ENCODE measurements around the gene LRP1.

Gene LRP1

GRCh38 chr12:57198329-57198728 is 70.0 kb downstream of the LRP1 start:
- H3K4me3 ChIP-seq (ENCODE audit: low read depth, low read length) = no peak overlapping the region
- no peak for TF ChIP-seq CTCF (IDR thresholded peaks at IDR 0.05; ENCODE audit: low read depth, low read length)

GRCh38 chr12:57199191-57199590 is 70.9 kb downstream of the LRP1 start:
- no peak for TF ChIP-seq CTCF (IDR thresholded peaks at IDR 0.05; ENCODE audit: low read depth, low read length)
- no peak overlapping the region for H3K4me3 ChIP-seq (ENCODE audit: low read depth, low read length)

- TF ChIP-seq CTCF (IDR thresholded peaks at IDR 0.05; ENCODE audit: low read depth, low read length) = no peak
- no peak overlapping the region for H3K4me3 ChIP-seq (ENCODE audit: low read depth, low read length)
These were observed 72.2 kb downstream of the LRP1 start for GRCh38 chr12:57200497-57200896.

- H3K4me3 ChIP-seq (ENCODE audit: low read depth, low read length) = no peak overlapping the region
- no peak for TF ChIP-seq CTCF (IDR thresholded peaks at IDR 0.05; ENCODE audit: low read depth, low read length)
These were observed 72.9 kb downstream of the LRP1 start for GRCh38 chr12:57201219-57201618.

GRCh38 chr12:57201631-57202030 is 73.3 kb downstream of the LRP1 start:
- TF ChIP-seq CTCF (IDR thresholded peaks at IDR 0.05; ENCODE audit: low read depth, low read length) = no peak
- no peak overlapping the region for H3K4me3 ChIP-seq (ENCODE audit: low read depth, low read length)

- H3K4me3 ChIP-seq (ENCODE audit: low read depth, low read length) = no peak overlapping the region
- TF ChIP-seq CTCF (IDR thresholded peaks at IDR 0.05; ENCODE audit: low read depth, low read length) = no peak
These were observed 74.0 kb downstream of the LRP1 start for GRCh38 chr12:57202321-57202720.

- TF ChIP-seq CTCF (IDR thresholded peaks at IDR 0.05; ENCODE audit: low read depth, low read length) = no peak
- H3K4me3 ChIP-seq (ENCODE audit: low read depth, low read length) = no peak overlapping the region
These were observed 74.9 kb downstream of the LRP1 start for GRCh38 chr12:57203201-57203600.
